Right cardiac atrium (tissue), 5 donors: Measurements from ENCODE around the gene SPDYE18. TPM values are rescaled to one million over a fixed set of nuclear protein-coding genes. Genes with fewer than 3 reads are reported as not detected.
"Not testable (repeated sequence)": the region's sequence is repeated elsewhere in the genome, so short reads cannot be mapped to it uniquely, and the experiment has no call there.

Source experiments
- ATAC-seq, 2 donors: fragments of 200-7000 bp; cut with Tn5 transposase; one replicate each; pipeline versions ENCODE4 v1.8.0 to v1.9.1; 2020; ENCODE audit warnings: moderate library complexity in 2 of 2, mild to moderate bottlenecking in 1 of 2
- DNase-seq, 3 donors: peaks; one replicate each; pipeline ENCODE4 v3.0.0-alpha.2; 2020
- H3K27ac ChIP-seq: one replicate; pipeline ENCODE4 v1.5.1; 2013; ENCODE audit warnings: mild to moderate bottlenecking, low read length, control low read depth, moderate library complexity
- H3K27me3 ChIP-seq: one replicate; pipeline ENCODE4 v1.6.1; 2013; ENCODE audit not compliant: control insufficient read depth, insufficient read depth
- H3K4me1 ChIP-seq: one replicate; pipeline ENCODE4 v1.6.1; 2013; ENCODE audit warnings: low read length; ENCODE audit not compliant: control insufficient read depth, insufficient read depth
- H3K4me3 ChIP-seq: one replicate; pipeline ENCODE4 v1.5.1; 2013; ENCODE audit warnings: low read length, control low read depth
- H3K9me3 ChIP-seq: one replicate; pipeline ENCODE4 v1.6.1; 2013; ENCODE audit warnings: low read length; ENCODE audit not compliant: control insufficient read depth
- whole genome bisulfite sequencing: extraction: QIAGEN DNeasy Blood & Tissue Kit; methylation state at CpG from one replicate; pipeline ENCODE4 v1.1.7; 2013; 5-methylcytosine and 5-hydroxymethylcytosine counted together
- intact Hi-C, 4 donors: fragments of 100-400 bp; cut with DNase I; formaldehyde crosslinking; loops; one replicate each; pipeline versions ENCODE4 v1.11.0 to v1.14.0; 2022 to 2023
- polyA plus RNA-seq: library from polyadenylated mRNA; stranded (reverse); fragments of 200-250 nt; gene quantifications from one replicate; pipeline ENCODE4 v1.2.3, GENCODE V29; 2013
- total RNA-seq, 4 donors: library from RNA; stranded (reverse); fragmentation: NEBNext Ultra II Directional; extraction: Animal tissue kit (Norgen Biotek cat#: 25700); gene quantifications; one replicate each; pipeline ENCODE4 v1.2.1, GENCODE V29; 2021
- donor health status: healthy with polysubstance abuse.
- donor health status: DM: no; HTN: yes; CAD: no.
- donor health status: DM: no; HTN: no; CAD: no.
- donor health status: DM: no; HTN: yes; CAD: no; lungs with severe emphysema.
- donor health status: DM: yes; HTN: yes; CAD: no.

Gene SPDYE18
- total and polyA plus RNA-seq, 5 donors, result 0.45 to 1.7 (median 0.56) TPM

GRCh38 chr7:77005461-77006057 is 56.8 kb downstream of the SPDYE18 start:
- WGBS, result 87% methylated on average over 22 of the region's 27 CpGs
- DNase-seq, H3K4me3 ChIP-seq, H3K4me1 ChIP-seq, intact Hi-C loops, H3K27me3 ChIP-seq, H3K9me3 ChIP-seq, H3K27ac ChIP-seq: not testable (repeated sequence)
- peak in 1 of 2 donors; percentile 10 for ATAC-seq

GRCh38 chr7:77004151-77004550 is 58.2 kb downstream of the SPDYE18 start:
- intact Hi-C loops, H3K4me1 ChIP-seq, DNase-seq, H3K4me3 ChIP-seq, H3K9me3 ChIP-seq, H3K27ac ChIP-seq, ATAC-seq, H3K27me3 ChIP-seq: not testable (repeated sequence)
- WGBS, result 96% methylated on average over 9 of the region's 18 CpGs

GRCh38 chr7:77003241-77003640 is 59.1 kb downstream of the SPDYE18 start:
- H3K9me3 ChIP-seq, H3K4me1 ChIP-seq, DNase-seq, H3K27me3 ChIP-seq, H3K27ac ChIP-seq, intact Hi-C loops, H3K4me3 ChIP-seq, ATAC-seq: not testable (repeated sequence)
- WGBS, result 96% methylated on average over 10 of the region's 10 CpGs

GRCh38 chr7:77002678-77003233 is 59.6 kb downstream of the SPDYE18 start:
- H3K9me3 ChIP-seq, intact Hi-C loops, H3K27me3 ChIP-seq, ATAC-seq, H3K27ac ChIP-seq, H3K4me1 ChIP-seq, H3K4me3 ChIP-seq: not testable (repeated sequence)
- WGBS, result 88% methylated on average over 21 of the region's 21 CpGs
- peak in 1 of 3 donors; percentile 51 for DNase-seq

GRCh38 chr7:77002104-77002503 is 60.3 kb downstream of the SPDYE18 start:
- H3K9me3 ChIP-seq, H3K27me3 ChIP-seq, ATAC-seq, H3K4me3 ChIP-seq, H3K4me1 ChIP-seq, H3K27ac ChIP-seq, intact Hi-C loops: not testable (repeated sequence)
- 79% methylated on average over 15 of the region's 15 CpGs for WGBS
- peak in 1 of 3 donors; percentile 37 for DNase-seq

Other genes starting within 250 kb of the SPDYE18 start
- not detected for gene SPDYE17, start 30.2 kb downstream of the SPDYE18 start, total RNA-seq
- not detected for gene SPDYE17, start 30.2 kb downstream of the SPDYE18 start, polyA plus RNA-seq
- gene CCDC146, start 60.1 kb upstream of the SPDYE18 start, total RNA-seq, result 10 to 100 TPM in 2 of 4 donors, 1 to 10 TPM in 2; 7.5 to 11.4 (median 10.2) TPM
- 6.0 TPM for gene CCDC146, start 60.1 kb upstream of the SPDYE18 start, polyA plus RNA-seq
- 10 to 100 TPM; 28.0 to 31.2 (median 29.8) TPM for gene FGL2, start 137.3 kb upstream of the SPDYE18 start, total RNA-seq
- gene FGL2, start 137.3 kb upstream of the SPDYE18 start, polyA plus RNA-seq, result 8.3 TPM